ENCODE measurements around the gene HOOK1.

Gene HOOK1

DNA sequence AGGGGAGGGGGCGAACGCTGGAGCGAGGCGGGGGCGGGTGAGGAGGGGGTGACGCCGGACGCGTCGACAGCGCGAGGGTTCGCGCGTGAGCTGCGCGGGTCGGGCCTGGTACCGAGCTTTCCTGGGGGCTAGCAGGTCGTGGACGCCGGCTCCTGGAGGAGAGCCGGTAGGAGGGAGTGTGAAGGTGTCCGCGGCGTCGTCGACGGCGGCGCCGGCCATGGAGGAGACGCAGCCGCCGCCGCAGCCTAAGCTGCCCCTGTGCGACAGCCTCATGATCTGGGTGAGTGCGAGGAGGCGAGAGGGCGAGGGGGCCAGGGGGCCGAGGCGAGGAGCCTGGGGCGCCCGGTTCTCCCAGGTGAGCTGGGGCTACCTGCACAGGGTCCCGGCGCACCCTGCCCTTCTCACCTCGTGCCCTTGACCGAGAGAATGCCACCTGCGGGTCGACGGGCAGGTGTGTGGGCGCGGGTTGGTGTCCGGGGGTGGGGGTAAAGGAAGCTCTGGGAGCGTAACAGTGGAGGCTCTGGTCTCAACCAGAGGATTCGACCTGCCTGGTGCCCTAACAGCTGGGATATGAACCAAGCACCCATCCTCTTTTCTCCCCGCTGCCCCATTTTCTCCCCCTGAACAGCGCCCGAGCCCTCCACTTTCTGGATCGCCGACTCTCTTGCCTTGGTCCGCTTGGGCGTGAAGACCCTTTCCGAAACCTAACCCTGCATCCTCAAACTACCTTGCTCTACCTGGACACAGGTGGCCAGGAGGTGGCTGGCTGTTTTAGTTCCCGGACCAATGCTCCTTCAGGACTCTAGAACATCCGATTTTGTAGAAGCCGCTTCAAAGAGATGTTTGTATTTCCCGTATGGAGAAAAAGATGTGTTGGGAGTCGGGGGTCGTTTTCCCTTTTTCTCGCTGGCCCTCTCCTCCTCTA, at the start of gene HOOK1:
TSS of gene HOOK1 (plus strand) at position 49 of the 925 bp plus-strand sequence. CDS start at position 218, 169 bp downstream.
- no peak for DNase-seq

DNA sequence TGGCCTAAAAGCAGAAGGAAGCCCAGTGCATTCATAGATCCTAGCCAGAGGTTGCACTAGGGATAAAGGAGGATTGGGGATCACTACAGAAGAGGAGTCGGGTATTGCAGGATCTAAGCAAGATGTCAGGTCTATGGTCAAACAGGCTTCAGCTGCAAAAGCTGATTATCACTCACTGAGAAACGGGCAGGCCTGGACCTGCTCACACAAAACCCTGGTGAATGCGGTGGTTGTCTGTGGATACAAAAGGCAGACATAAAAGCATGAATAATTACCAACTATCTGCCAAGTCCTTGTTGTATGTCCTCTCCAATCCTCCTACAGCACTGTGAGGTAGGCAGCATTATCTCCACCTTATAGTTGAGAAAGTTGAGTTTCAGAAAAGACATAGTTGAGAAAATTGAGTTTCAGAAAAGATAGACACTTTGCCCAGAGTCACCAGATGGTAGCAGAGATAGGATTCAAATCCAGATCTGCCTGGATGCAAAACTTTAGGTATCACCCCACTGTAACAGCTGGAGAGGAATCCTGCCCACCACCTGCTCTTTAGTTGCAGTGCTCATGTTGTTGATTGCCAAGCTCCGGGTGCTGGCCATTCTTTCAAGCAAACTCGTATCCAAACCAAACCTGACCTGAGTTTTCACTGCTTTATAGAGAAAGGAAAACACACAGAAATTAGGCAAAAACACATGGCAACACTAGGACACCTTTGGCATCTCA, 49.6 kb upstream of the HOOK1 start:
- DNase-seq: no peak

GRCh38 chr1:59766227-59766855, 48.4 kb upstream of the HOOK1 start:
- DNase-seq: no peak

DNA sequence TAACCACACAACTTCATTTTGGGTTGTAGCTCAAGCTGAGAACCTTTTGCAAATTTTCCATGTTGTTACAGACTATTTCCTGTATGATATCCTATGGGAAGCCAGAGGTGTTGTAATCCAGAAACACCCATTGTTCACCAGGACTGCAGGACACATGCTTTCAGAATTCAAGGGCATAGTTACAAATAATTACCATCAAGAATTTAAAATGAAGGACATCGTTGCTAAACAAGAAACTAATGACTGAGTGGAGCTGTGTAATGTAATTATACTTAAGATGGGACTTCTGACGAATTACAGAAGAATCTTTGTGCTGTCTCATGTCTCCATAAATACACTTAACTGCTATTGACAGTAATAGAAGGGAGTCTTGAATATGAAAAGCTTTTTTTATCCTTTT, 47.6 kb upstream of the HOOK1 start:
- DNase-seq: no peak

GRCh38 chr1:59768792-59769735, 45.7 kb upstream of the HOOK1 start:
- DNase-seq: no peak

DNA sequence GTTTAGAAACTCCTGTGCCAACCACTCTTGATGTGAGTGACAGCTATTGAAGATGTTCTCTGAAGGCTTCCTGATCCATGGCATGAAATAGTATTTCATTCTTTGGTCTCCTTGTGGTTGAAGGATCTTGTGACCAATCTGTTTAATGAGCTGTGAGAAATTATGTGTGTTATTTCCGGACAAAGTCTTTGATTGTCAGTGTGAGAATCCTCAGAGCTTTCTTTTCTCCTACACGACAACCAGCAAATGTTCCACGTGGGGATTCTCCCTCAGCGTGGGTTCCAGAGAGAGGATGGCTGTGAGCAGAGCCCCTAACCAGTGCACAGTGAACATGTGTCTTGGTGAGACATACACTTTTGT, 45.0 kb upstream of the HOOK1 start:
- no peak for DNase-seq

DNA sequence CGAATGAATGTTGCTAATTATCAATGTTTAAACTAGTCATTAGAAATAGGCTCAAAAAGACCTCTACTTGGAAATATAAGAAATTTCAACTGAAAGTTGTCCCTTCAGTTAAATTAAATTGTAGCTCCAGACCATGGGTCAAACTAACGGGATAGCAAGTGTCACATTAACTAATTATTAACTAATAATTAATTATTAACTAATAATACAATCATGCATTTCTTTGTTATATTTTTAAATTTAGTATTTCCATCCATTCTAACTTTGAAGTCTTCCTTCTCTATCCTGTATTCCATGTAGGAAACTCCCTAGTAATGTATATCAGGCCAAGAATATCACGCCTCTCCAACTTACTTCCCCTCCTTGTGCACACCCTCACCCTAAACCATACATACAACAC, 43.4 kb upstream of the HOOK1 start:
- DNase-seq: no peak

GRCh38 chr1:59775480-59775879, 39.3 kb upstream of the HOOK1 start:
- DNase-seq: no peak

- no peak for DNase-seq
Observed at GRCh38 chr1:59776960-59777852, 37.5 kb upstream of the HOOK1 start.

- DNase-seq: no peak
Observed at GRCh38 chr1:59779949-59780348, 34.8 kb upstream of the HOOK1 start.

DNA sequence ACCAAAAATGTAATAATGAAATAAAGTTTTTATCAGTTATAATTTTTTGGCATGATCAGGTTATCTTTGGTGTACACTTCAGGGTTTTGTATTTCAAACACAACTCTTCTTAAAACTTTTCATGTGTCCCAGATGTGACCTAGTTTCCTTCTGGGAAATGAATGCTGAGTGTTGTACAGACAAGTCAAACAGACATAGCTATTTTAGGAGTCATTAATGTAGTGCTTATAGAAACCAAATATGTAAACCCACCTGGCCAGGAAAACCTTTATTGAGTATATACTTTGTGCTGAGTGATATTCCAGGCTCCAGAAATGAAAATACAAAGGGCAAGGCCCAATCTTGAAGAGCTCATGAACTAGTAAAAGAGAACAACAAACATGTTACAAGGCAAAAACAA, 25.9 kb upstream of the HOOK1 start:
- no peak for DNase-seq

DNA sequence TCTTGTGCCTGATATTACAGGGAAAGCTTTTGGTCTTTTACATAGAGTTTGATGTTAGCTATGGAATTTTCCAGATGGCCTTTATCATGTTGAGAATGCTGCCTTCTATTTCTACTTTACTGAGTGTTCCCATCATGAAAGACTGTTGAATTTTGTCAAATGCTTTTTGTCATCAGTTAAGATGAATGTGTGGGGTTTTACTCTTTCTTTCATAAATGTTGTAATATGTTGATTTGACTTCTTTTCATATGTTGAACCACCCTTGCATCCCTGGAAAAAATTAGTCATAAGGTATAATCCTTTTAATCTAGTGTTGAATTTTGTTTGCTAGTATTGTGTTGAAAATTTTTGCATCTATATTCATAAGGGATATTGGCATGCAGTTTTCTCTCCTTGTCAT, 16.1 kb upstream of the HOOK1 start:
- DNase-seq: no peak

DNA sequence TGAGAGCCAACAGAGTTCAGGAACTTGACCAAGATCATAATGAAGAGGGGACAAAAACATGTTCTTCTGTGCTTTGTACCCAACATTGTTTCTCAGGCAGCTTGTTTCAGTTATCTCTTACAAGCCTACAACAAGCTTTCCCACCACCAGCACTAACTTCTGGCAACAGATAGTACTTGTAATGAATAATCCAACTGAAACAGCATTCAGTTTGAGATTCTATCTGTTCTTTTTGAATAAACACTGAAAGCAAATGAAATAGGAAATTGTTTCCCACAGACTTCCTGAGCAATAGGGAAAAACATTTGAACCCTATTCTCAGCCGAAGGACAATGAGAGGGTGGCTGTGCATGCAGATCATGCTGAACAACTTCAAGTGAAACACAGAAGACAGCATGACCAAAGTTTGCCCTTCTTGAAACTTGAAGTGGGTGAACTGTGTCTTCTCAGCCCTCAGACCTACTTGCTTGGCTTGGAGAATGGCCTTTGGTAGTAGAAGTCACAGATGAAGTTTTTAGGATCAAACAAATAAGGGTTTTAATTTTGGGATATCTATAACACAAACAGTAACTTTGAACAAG, 11.2 kb upstream of the HOOK1 start:
- DNase-seq: no peak

GRCh38 chr1:59804301-59804700, 10.4 kb upstream of the HOOK1 start:
- no peak for DNase-seq

GRCh38 chr1:59805554-59805953, 9.2 kb upstream of the HOOK1 start:
- DNase-seq: no peak

- DNase-seq: no peak
Observed at GRCh38 chr1:59814180-59814900, 409 bp upstream of the HOOK1 start.

GRCh38 chr1:59815892-59816291, 1.1 kb downstream of the HOOK1 start:
- no peak for DNase-seq

GRCh38 chr1:59816318-59816878, 1.6 kb downstream of the HOOK1 start:
- no peak for DNase-seq

DNA sequence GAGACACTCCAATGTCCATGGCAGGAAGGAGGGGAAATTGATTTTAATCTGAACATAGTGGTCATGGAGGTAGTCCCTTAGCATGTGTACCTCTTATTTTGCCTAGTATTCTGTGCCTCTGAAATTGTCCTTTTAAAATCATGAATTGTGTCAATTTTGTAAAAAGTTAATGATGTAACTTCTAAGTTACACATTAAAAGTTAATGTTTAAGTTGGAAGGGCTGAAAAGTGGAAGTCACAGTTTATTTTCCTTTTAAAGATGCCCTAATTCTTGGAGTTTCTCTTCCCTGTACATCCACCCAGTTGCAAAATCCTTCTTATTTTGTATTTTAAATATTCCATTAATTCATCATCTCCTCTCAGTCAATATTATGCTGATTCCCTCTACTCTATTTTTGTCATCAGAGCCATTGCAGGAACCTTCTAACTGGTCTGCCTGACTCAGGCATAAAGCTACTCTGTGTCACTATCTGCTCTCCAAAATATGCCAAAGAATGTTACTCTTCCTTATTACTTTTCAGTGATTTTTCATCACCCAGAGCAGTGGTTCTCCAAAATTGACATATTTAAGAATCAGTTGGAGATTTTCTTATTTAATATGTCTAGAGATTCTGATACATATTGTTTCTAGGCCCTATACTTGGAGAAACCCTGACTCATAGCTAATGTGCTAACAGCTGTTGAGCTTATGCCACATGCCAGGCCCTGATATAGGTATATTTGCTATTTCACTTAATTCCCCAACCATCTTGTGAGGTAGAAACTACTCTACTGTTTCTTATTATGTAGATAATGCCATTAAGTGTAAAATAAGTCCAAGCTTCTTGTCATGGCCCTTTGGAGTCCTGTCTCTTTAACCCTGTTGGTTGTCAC, 5.1 kb downstream of the HOOK1 start:
- DNase-seq: no peak
